Uterus (tissue), 2 donors: Measurements from ENCODE around the gene ILF3.

ENCODE experiments used
- POLR2A ChIP-seq, 2 donors: fragments of 450-650 bp; IDR thresholded peaks; one replicate each; pipeline ENCODE4 v1.6.1; 2016; ENCODE audit warnings: antibody characterized with exemption in 2 of 2, mild to moderate bottlenecking in 1 of 2, moderate library complexity in 1 of 2
- TF ChIP-seq, protein P1 (sequence below), 4 experiments: fragments of 200-600 bp in 2 of 4; fragments of 450-650 bp in 2 of 4; sonication (generic) in 2 of 4; IDR thresholded peaks; one replicate each; pipeline ENCODE4 v1.5.1; 2016 to 2019; ENCODE audit warnings: antibody characterized with exemption in 4 of 4, mild to moderate bottlenecking in 2 of 4, moderate library complexity in 1 of 4

DNA sequence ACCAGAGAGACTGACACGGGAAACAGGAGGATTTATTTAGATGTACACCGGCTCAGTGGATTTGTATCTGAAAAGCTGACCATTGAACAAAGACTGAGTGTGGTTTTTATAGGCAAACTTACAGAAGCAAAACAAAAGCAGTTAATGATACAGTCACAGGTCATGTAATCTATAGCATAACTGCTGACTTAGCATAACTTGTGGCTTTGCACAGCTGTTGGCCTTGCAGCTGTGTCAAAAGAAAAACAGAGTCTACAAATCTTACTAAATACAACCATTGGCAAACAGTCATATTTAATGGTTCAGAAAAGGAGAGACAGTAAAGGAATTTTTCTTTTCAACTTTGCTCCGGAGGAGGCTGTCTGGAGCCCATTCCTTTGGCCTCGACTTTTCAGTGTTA, 2.3 kb upstream of the ILF3 start:
- TF ChIP-seq, protein P1, sequence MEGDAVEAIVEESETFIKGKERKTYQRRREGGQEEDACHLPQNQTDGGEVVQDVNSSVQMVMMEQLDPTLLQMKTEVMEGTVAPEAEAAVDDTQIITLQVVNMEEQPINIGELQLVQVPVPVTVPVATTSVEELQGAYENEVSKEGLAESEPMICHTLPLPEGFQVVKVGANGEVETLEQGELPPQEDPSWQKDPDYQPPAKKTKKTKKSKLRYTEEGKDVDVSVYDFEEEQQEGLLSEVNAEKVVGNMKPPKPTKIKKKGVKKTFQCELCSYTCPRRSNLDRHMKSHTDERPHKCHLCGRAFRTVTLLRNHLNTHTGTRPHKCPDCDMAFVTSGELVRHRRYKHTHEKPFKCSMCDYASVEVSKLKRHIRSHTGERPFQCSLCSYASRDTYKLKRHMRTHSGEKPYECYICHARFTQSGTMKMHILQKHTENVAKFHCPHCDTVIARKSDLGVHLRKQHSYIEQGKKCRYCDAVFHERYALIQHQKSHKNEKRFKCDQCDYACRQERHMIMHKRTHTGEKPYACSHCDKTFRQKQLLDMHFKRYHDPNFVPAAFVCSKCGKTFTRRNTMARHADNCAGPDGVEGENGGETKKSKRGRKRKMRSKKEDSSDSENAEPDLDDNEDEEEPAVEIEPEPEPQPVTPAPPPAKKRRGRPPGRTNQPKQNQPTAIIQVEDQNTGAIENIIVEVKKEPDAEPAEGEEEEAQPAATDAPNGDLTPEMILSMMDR (IDR thresholded peaks at IDR 0.05), result no peak
- TF ChIP-seq POLR2A (IDR thresholded peaks at IDR 0.05), result no peak
